Astrocyte (in vitro differentiated cells and primary cell): ENCODE results near the gene PEX5L. TPM values are rescaled to one million over a fixed set of nuclear protein-coding genes. Genes with fewer than 3 reads are reported as not detected.

Source experiments
- DNase-seq: peaks from one replicate; pipeline ENCODE4 v3.0.0-alpha.2; 2010; ENCODE audit warnings: low read depth
- FAIRE-seq: peaks from 2 replicates; lab custom pipeline; 2011; peaks lifted over from hg19 to GRCh38; lab: Jason Lieb, UNC
- H2AFZ ChIP-seq: 2 replicates; pipeline ENCODE4 v1.6.0; 2012; ENCODE audit warnings: low read depth, low read length, inconsistent platforms
- H3K27ac ChIP-seq: 2 replicates; pipeline ENCODE4 v1.5.1; 2011; ENCODE audit warnings: low read depth, low read length, inconsistent platforms
- H3K27me3 ChIP-seq: 2 replicates; pipeline ENCODE4 v1.6.0; 2011; ENCODE audit warnings: low read length, inconsistent platforms; ENCODE audit not compliant: insufficient read depth
- H3K36me3 ChIP-seq: 2 replicates; pipeline ENCODE4 v1.5.1; 2011; ENCODE audit warnings: low read length, inconsistent platforms; ENCODE audit not compliant: insufficient read depth
- H3K4me1 ChIP-seq: 2 replicates; pipeline ENCODE4 v1.5.1; 2011; ENCODE audit warnings: low read length, inconsistent platforms; ENCODE audit not compliant: insufficient read depth
- H3K4me2 ChIP-seq: 2 replicates; pipeline ENCODE4 v1.6.0; 2012; ENCODE audit warnings: low read length, inconsistent platforms
- H3K4me3 ChIP-seq: 2 replicates; pipeline ENCODE4 v1.5.1; 2011; ENCODE audit warnings: low read depth, mild to moderate bottlenecking, low read length, inconsistent platforms; ENCODE audit not compliant: insufficient read depth
- H3K79me2 ChIP-seq: 2 replicates; pipeline ENCODE4 v1.6.0; 2012; ENCODE audit warnings: mild to moderate bottlenecking, low read length, inconsistent platforms; ENCODE audit not compliant: insufficient read depth
- H3K9ac ChIP-seq: 2 replicates; pipeline ENCODE4 v1.6.0; 2012; ENCODE audit warnings: mild to moderate bottlenecking, low read length, inconsistent platforms
- H3K9me3 ChIP-seq: 2 replicates; pipeline ENCODE4 v1.5.1; 2012; ENCODE audit warnings: low read depth, mild to moderate bottlenecking, low read length, inconsistent platforms; ENCODE audit not compliant: insufficient read depth
- H4K20me1 ChIP-seq: 2 replicates; pipeline ENCODE4 v1.6.0; 2012; ENCODE audit warnings: low read length, inconsistent platforms; ENCODE audit not compliant: insufficient read depth
- H3K27ac Mint-ChIP-seq: one replicate; pipeline ENCODE4 v1.8.0; 2021; ENCODE audit warnings: mild to moderate bottlenecking, mixed read lengths; ENCODE audit not compliant: unreplicated experiment
- H3K27me3 Mint-ChIP-seq: one replicate; pipeline ENCODE4 v1.8.0; 2021; ENCODE audit warnings: low read depth, mixed read lengths; ENCODE audit not compliant: unreplicated experiment
- H3K36me3 Mint-ChIP-seq: one replicate; pipeline ENCODE4 v1.8.0; 2021; ENCODE audit warnings: low read depth, mixed read lengths; ENCODE audit not compliant: unreplicated experiment
- H3K4me1 Mint-ChIP-seq: one replicate; pipeline ENCODE4 v1.8.0; 2021; ENCODE audit warnings: low read depth, mixed read lengths; ENCODE audit not compliant: unreplicated experiment
- H3K4me3 Mint-ChIP-seq: one replicate; pipeline ENCODE4 v1.8.0; 2021; ENCODE audit warnings: mild to moderate bottlenecking, moderate library complexity, mixed read lengths; ENCODE audit not compliant: unreplicated experiment
- H3K9me3 Mint-ChIP-seq: one replicate; pipeline ENCODE4 v1.8.0; 2021; ENCODE audit warnings: mild to moderate bottlenecking, mixed read lengths; ENCODE audit not compliant: unreplicated experiment
- EZH2 ChIP-seq: IDR thresholded peaks from 2 replicates; pipeline ENCODE4 v1.6.1; 2012; ENCODE audit warnings: mild to moderate bottlenecking, low read length, inconsistent platforms; ENCODE audit not compliant: insufficient read depth
- total RNA-seq: library from RNA; stranded (reverse); gene quantifications from 2 replicates; pipeline ENCODE4 v1.2.1, GENCODE V29; 2021
- TF ChIP-seq, protein P1 (sequence below): IDR thresholded peaks from 2 replicates; pipeline ENCODE4 v1.5.1; 2011; ENCODE audit warnings: low read depth, mild to moderate bottlenecking, inconsistent platforms, low read length, moderate library complexity; ENCODE audit not compliant: insufficient read depth

The PEX5L gene
- total RNA-seq, 1 donor from 2014 or later: 0.43 TPM

DNA sequence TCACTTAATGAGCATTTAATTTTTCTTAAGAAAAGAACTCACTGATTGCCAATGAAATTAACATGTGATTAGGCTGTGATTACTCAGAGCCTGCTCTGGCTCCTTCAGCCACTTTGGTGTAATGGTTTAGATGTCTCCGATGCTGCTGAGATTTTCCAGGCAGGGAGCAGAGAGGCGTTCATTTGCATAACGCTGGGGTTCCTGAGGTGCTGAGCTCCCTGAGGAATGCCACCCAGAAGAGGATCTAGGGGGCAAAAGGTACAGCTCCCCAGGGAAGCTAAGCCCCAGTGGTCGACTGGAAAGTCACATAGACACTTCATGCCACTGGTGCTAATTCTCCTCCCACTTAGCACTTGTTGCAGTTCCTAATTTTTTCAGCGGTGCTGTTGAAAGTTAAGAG, 264.4 kb downstream of the PEX5L start:
- Histone ChIP-seq H4K20me1 (no peaks in the 10 kb centered on the region), H3K4me1 (peaks cover 6% of the 10 kb centered on the region), H3K9ac (no peak overlapping the region), H2AFZ (no peak overlapping the region), H3K27ac (no peak overlapping the region), H3K9me3 (no peaks in the 10 kb centered on the region), H3K36me3 (no peaks in the 10 kb centered on the region), H3K79me2 (no peaks in the 10 kb centered on the region), H3K4me2 (no peak overlapping the region), H3K4me3 (no peak overlapping the region), H3K27me3 (no peaks in the 10 kb centered on the region)
- no peak overlapping the region for H3K27ac Mint-ChIP-seq
- H3K9me3 Mint-ChIP-seq: peaks cover 5% of the 10 kb centered on the region
- DNase-seq: no peak
- FAIRE-seq: no peak
- H3K4me1 Mint-ChIP-seq: no peaks in the 10 kb centered on the region
- H3K36me3 Mint-ChIP-seq: peaks cover 7% of the 10 kb centered on the region
- no peaks in the 10 kb centered on the region for H3K27me3 Mint-ChIP-seq
- H3K4me3 Mint-ChIP-seq: no peak overlapping the region
- TF ChIP-seq EZH2: no peak
- TF ChIP-seq, protein P1, sequence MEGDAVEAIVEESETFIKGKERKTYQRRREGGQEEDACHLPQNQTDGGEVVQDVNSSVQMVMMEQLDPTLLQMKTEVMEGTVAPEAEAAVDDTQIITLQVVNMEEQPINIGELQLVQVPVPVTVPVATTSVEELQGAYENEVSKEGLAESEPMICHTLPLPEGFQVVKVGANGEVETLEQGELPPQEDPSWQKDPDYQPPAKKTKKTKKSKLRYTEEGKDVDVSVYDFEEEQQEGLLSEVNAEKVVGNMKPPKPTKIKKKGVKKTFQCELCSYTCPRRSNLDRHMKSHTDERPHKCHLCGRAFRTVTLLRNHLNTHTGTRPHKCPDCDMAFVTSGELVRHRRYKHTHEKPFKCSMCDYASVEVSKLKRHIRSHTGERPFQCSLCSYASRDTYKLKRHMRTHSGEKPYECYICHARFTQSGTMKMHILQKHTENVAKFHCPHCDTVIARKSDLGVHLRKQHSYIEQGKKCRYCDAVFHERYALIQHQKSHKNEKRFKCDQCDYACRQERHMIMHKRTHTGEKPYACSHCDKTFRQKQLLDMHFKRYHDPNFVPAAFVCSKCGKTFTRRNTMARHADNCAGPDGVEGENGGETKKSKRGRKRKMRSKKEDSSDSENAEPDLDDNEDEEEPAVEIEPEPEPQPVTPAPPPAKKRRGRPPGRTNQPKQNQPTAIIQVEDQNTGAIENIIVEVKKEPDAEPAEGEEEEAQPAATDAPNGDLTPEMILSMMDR: no peak

DNA sequence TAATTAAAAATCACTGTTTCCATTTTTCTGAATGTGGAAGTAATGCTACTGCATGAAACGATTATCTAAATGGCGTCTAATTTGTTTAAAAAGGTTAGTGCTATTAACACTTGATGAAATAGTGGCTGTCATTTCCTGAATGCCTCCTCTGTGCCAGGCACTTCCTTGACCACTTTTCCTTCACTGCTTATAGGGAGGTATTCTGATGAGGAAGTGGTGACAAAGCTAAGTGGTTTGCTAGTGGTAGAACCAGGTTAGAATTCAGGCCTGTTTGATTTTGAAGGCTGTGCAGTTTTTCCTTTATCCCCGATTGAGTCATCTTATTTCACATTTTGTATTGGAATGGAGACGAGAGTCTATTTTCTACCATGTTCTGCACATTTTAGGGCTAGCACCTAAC, 264.9 kb downstream of the PEX5L start:
- no peak overlapping the region for H3K4me3 ChIP-seq
- H3K4me1 Mint-ChIP-seq: no peaks in the 10 kb centered on the region
- peaks cover 7% of the 10 kb centered on the region for H3K36me3 Mint-ChIP-seq
- H3K4me1 ChIP-seq: peaks cover 6% of the 10 kb centered on the region
- FAIRE-seq (no peak), DNase-seq (no peak)
- H3K9ac ChIP-seq: no peak overlapping the region
- H4K20me1 ChIP-seq: no peaks in the 10 kb centered on the region
- H3K36me3 ChIP-seq: peaks cover 3% of the 10 kb centered on the region
- no peaks in the 10 kb centered on the region for H3K9me3 ChIP-seq
- no peak for TF ChIP-seq EZH2
- TF ChIP-seq, protein P1: no peak
- no peaks in the 10 kb centered on the region for H3K79me2 ChIP-seq
- no peak overlapping the region for H3K4me3 Mint-ChIP-seq
- no peaks in the 10 kb centered on the region for H3K27me3 Mint-ChIP-seq
- H3K9me3 Mint-ChIP-seq: peaks cover 5% of the 10 kb centered on the region
- H3K27ac ChIP-seq: no peak overlapping the region
- H3K4me2 ChIP-seq: no peak overlapping the region
- H2AFZ ChIP-seq: no peak overlapping the region
- H3K27me3 ChIP-seq: no peaks in the 10 kb centered on the region
- no peak overlapping the region for H3K27ac Mint-ChIP-seq

GRCh38 chr3:179769411-179770247, 267.1 kb downstream of the PEX5L start:
- DNase-seq (no peak), FAIRE-seq (no peak)
- Mint-ChIP-seq H3K4me3 (no peak overlapping the region), H3K4me1 (no peaks in the 10 kb centered on the region), H3K27me3 (no peaks in the 10 kb centered on the region), H3K36me3 (peaks cover 4% of the 10 kb centered on the region), H3K9me3 (peaks cover under 1% of the 10 kb centered on the region), H3K27ac (no peak overlapping the region)
- Histone ChIP-seq H3K4me2 (no peak overlapping the region), H3K4me3 (no peak overlapping the region), H3K9me3 (no peaks in the 10 kb centered on the region), H3K36me3 (peaks cover 11% of the 10 kb centered on the region), H3K27ac (no peak overlapping the region), H3K27me3 (no peaks in the 10 kb centered on the region), H2AFZ (no peak overlapping the region), H3K79me2 (no peaks in the 10 kb centered on the region), H3K4me1 (peaks cover 6% of the 10 kb centered on the region), H3K9ac (no peak overlapping the region), H4K20me1 (no peaks in the 10 kb centered on the region)
- TF ChIP-seq, protein P1: no peak
- TF ChIP-seq EZH2: no peak
